ENCODE measurements around the gene CCDC57. TPM values are rescaled to one million over a fixed set of nuclear protein-coding genes. Genes with fewer than 3 reads are reported as not detected.
A peak's percentile ranks its signal among the peaks of the same experiment; 100 is the strongest.

The CCDC57 gene
- total RNA-seq, 6 experiments from 2014 or later, result 10.1 to 37.4 (median 17.2) TPM

- Histone ChIP-seq H3K27me3 (no peaks in the 10 kb centered on the region), H3K9me3 (no peaks in the 10 kb centered on the region), H3K4me3 (no peak overlapping the region), H3K4me1 (peaks cover 0 to 12% (median 3%) of the 10 kb centered on the region in 4 donors), H3K27ac (no peak overlapping the region), H3K36me3 (no peaks in the 10 kb centered on the region)
- intact Hi-C loops (cut with DNase I), result no loop called here
- WGBS (ENCODE audit: insufficient coverage, low coverage, low lambda C conversion rate, missing lambda C conversion rate), result 84% methylated on average over 8 of the region's 10 CpGs
- ATAC-seq (no peak), DNase-seq (no peak)
- TF ChIP-seq, protein P1, sequence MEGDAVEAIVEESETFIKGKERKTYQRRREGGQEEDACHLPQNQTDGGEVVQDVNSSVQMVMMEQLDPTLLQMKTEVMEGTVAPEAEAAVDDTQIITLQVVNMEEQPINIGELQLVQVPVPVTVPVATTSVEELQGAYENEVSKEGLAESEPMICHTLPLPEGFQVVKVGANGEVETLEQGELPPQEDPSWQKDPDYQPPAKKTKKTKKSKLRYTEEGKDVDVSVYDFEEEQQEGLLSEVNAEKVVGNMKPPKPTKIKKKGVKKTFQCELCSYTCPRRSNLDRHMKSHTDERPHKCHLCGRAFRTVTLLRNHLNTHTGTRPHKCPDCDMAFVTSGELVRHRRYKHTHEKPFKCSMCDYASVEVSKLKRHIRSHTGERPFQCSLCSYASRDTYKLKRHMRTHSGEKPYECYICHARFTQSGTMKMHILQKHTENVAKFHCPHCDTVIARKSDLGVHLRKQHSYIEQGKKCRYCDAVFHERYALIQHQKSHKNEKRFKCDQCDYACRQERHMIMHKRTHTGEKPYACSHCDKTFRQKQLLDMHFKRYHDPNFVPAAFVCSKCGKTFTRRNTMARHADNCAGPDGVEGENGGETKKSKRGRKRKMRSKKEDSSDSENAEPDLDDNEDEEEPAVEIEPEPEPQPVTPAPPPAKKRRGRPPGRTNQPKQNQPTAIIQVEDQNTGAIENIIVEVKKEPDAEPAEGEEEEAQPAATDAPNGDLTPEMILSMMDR (IDR thresholded peaks at IDR 0.05), result no peak
- TF ChIP-seq POLR2A (IDR thresholded peaks at IDR 0.05), result no peak
These were observed 8.8 kb upstream of the CCDC57 start for GRCh38 chr17:82221341-82221902.

DNA sequence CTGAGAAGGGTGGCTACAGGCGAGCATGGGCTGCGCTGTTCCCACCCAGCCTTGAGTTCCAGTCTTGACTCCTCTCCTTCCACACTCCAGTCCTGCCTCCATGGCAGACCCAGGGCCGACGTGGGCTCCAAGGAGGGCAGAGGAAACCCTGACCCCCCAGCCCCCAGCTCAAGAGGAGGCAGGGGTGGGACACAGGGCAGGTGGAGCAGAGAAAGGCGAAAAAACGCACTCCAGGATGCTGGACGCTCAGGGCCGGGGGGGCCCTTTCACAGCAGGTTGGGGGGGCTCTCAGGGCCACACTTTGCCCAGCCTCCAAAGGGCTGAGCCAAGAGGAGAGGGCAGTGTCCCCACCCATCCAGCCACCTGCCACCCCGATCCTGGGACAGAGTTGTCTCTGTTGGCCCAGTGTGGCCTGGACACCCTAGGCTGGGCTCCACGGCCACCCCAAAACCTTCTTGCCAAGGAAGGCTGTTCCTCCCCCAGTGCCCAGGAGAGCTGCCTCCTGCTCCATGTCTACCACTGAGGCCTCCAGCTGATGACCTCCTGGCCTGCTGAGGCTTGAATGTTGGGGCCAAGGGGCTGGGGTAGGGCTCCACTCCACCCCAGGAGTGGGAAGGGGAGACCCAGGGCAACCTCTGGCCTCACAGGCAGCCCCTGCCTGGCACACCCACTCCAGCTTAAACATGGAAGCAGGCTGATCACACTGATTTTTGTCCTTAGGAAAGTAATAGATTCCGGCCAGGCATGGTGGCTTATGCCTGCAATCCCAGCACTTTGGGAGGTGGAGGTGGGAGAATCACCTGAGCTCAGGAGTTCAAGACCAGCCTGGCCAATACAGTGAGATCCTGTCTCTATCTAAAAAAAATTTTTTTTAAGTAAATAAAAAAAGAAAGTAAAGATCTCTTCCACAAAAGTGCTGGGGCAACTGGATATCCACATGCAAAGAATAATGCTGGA lies 7.4 kb upstream of the CCDC57 start:
- intact Hi-C loops (cut with DNase I), result no loop called here
- Histone ChIP-seq H3K27me3 (no peaks in the 10 kb centered on the region), H3K27ac (no peak overlapping the region), H3K4me1 (peaks cover 0 to 17% (median 3%) of the 10 kb centered on the region in 4 donors), H3K9me3 (no peaks in the 10 kb centered on the region), H3K4me3 (no peak overlapping the region), H3K36me3 (no peaks in the 10 kb centered on the region)
- ATAC-seq (no peak), DNase-seq (no peak)
- 95% methylated on average over 3 of the region's 11 CpGs for WGBS (ENCODE audit: insufficient coverage, low coverage, low lambda C conversion rate, missing lambda C conversion rate)
- no peak for TF ChIP-seq POLR2A (IDR thresholded peaks at IDR 0.05)
- TF ChIP-seq, protein P1 (IDR thresholded peaks at IDR 0.05), result no peak

DNA sequence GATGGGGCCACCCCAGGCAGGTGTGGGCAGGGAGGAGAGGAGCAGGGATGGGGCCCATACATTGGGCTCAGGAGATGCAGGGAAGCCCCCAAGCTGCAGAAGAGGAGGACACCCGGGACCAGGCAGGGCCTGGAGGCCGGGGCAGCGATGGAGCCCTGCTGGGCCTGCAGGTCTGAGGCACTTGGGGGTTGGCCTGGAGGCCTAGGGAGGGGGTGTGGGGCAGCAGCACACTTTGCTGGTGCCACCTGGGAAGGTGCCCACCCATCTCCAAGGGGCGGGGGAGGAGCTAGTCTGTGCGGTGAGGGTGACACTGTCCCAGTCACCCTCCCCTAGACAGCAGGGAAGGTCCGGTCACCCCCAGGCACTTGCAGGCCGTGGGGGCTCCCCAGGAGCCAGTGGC lies 6.4 kb upstream of the CCDC57 start:
- Histone ChIP-seq H3K36me3 (no peaks in the 10 kb centered on the region), H3K27me3 (no peaks in the 10 kb centered on the region), H3K9me3 (no peaks in the 10 kb centered on the region), H3K4me1 (peaks cover 0 to 17% (median 3%) of the 10 kb centered on the region in 4 donors), H3K27ac (no peak overlapping the region), H3K4me3 (no peak overlapping the region)
- no peak for DNase-seq
- no peak for TF ChIP-seq POLR2A (IDR thresholded peaks at IDR 0.05)
- TF ChIP-seq, protein P1 (IDR thresholded peaks at IDR 0.05), result no peak
- ATAC-seq, result no peak
- intact Hi-C loops (cut with DNase I), result no loop called here
- WGBS (ENCODE audit: insufficient coverage, low coverage, low lambda C conversion rate, missing lambda C conversion rate), result no CpG with 5 or more reads among the region's 7 CpGs

- TF ChIP-seq POLR2A (IDR thresholded peaks at IDR 0.05), result no peak
- TF ChIP-seq, protein P1 (IDR thresholded peaks at IDR 0.05), result no peak
- WGBS (ENCODE audit: insufficient coverage, low coverage, low lambda C conversion rate, missing lambda C conversion rate), result 68% methylated on average over 7 of the region's 32 CpGs
- Histone ChIP-seq H3K4me1 (peaks cover 1 to 17% (median 3%) of the 10 kb centered on the region in 4 donors), H3K4me3 (no peak overlapping the region), H3K36me3 (no peaks in the 10 kb centered on the region), H3K9me3 (no peaks in the 10 kb centered on the region), H3K27ac (no peak overlapping the region), H3K27me3 (no peaks in the 10 kb centered on the region)
- intact Hi-C loops (cut with DNase I), result no loop called here
- ATAC-seq (no peak), DNase-seq (peak in 1 of 3 donors; percentile 50)
These were observed 5.9 kb upstream of the CCDC57 start for GRCh38 chr17:82218349-82219075.

Data from right lobe of liver (tissue), 6 donors.